A549 treated with GW870086 at 1 μM for 4 hours (cell line): ENCODE data around the gene CNTN6. TPM values are rescaled to one million over a fixed set of nuclear protein-coding genes. Genes with fewer than 3 reads are reported as not detected.

Experiments used
- total RNA-seq: library from RNA; stranded (reverse); fragments of 200-300 nt; extraction: Qiagen RNA extraction; gene quantifications from 5 replicates; pipeline ENCODE4 v1.2.3, GENCODE V29; 2022; ENCODE audit warnings: low read depth

The CNTN6 gene
- total RNA-seq, result not detected in 5 replicates

GRCh38 chr3:1092771-1093170, at the start of gene CNTN6:
Gene CNTN6 (plus strand): TSS chr3:1093024. CDS start chr3:1148009, 54,985 bp downstream.

